ENCODE measurements around the gene LMX1B.

The LMX1B gene

GRCh38 chr9:126663661-126664072, 49.9 kb downstream of the LMX1B start:
- no peak for DNase-seq

GRCh38 chr9:126664900-126665643, 51.3 kb downstream of the LMX1B start:
- DNase-seq: no peak

GRCh38 chr9:126665644-126666035, 51.9 kb downstream of the LMX1B start:
- no peak for DNase-seq

- no peak for DNase-seq
These were observed 52.6 kb downstream of the LMX1B start for GRCh38 chr9:126666155-126666803.

- peak; percentile 15 for DNase-seq
These were observed 53.7 kb downstream of the LMX1B start for GRCh38 chr9:126667190-126668055.

GRCh38 chr9:126668058-126668457, 54.3 kb downstream of the LMX1B start:
- DNase-seq: no peak

GRCh38 chr9:126669108-126669507, 55.4 kb downstream of the LMX1B start:
- no peak for DNase-seq

- DNase-seq: no peak
These were observed 56.5 kb downstream of the LMX1B start for GRCh38 chr9:126670270-126670669.

GRCh38 chr9:126671381-126671831, 57.7 kb downstream of the LMX1B start:
- DNase-seq: no peak

GRCh38 chr9:126671983-126672382, 58.3 kb downstream of the LMX1B start:
- DNase-seq: no peak

- no peak for DNase-seq
These were observed 59.0 kb downstream of the LMX1B start for GRCh38 chr9:126672634-126673284.

- DNase-seq: no peak
These were observed 60.1 kb downstream of the LMX1B start for GRCh38 chr9:126673689-126674364.

- DNase-seq: peak; percentile 15
These were observed 60.8 kb downstream of the LMX1B start for GRCh38 chr9:126674365-126675146.

GRCh38 chr9:126675147-126675467, 61.4 kb downstream of the LMX1B start:
- DNase-seq: no peak

GRCh38 chr9:126676102-126676684, 62.5 kb downstream of the LMX1B start:
- DNase-seq: no peak

- no peak for DNase-seq
These were observed 63.0 kb downstream of the LMX1B start for GRCh38 chr9:126676685-126677143.

GRCh38 chr9:126677188-126678084, 63.7 kb downstream of the LMX1B start:
- DNase-seq: no peak

GRCh38 chr9:126678989-126679388, 65.3 kb downstream of the LMX1B start:
- no peak for DNase-seq

- DNase-seq: no peak
These were observed 67.6 kb downstream of the LMX1B start for GRCh38 chr9:126681336-126681735.

Measured in NCI-H2171 treated with DMSO at 0.1 percent for 48 hours (cell line).